Skeletal muscle cell (primary cell): ENCODE results near the gene ADGRF5.
A peak's percentile ranks its signal among the peaks of the same experiment; 100 is the strongest.

Experiments
- DNase-seq: peaks from one replicate; pipeline ENCODE4 v3.0.0-alpha.2; 2010; ENCODE audit warnings: low read depth
- H3K4me3 ChIP-seq: 2 replicates; pipeline ENCODE4 v1.5.1; 2011; ENCODE audit warnings: low read depth, mild to moderate bottlenecking, control low read depth, low read length, moderate library complexity

The ADGRF5 gene

DNA sequence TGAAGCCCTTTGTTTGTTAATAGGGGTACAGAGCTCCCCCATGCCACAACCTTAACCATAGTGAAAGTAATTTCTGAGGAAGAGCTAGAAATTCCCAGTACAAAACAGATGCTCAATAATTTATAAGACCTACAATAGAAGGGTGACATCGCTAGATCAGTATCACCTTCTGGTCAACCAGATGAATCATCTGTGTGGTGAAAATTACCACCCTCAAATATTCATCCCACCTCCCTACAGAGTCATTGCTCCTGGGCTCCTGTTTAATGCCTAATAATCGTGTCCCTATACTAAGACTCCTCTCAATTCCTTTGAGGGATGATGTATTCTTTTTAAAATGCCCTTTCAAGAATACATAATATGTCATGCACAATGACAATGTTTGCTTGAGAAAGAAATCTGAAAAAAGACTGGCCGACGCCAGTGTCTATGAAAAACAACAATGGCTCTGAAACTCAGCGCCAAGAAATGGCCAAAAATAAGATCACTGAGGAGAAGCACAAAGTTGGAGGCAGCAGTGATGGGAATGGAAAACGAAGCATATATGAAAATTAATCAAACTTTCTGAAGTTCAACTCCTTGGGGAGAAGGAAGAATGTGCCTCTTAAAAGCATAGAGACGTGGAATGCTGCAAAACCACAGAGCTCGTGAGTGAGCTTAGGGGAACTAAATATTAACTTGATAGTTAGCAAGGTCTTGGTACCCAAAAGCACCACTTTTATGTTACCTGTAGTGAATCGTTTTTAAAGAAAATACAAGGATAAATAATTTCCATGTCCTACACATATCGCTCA, 11.0 kb upstream of the ADGRF5 start:
- no peak for DNase-seq

DNA sequence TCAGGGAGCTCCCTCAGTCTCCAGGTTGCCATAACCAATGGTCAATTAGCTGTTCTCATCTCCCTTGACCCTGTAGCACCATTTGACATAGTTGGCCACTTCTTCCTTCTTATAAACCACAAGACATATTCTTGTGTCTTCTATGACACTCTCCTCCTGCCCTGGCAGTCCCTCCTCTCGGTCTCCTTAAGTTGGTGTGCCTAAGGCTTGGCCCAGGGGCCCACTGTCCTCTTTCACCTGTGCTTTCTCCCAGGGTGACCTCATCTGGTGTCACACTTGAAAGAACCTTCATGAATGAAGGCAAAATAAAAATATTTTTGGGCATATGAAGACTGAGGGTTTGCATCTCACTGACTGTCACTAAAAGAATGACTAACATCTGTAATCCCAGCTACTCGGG, 9.7 kb upstream of the ADGRF5 start:
- no peak overlapping the region for H3K4me3 ChIP-seq
- DNase-seq: no peak

More for the DNA sequence above, 11.0 kb upstream of the ADGRF5 start:
- H3K4me3 ChIP-seq: no peak overlapping the region

DNA sequence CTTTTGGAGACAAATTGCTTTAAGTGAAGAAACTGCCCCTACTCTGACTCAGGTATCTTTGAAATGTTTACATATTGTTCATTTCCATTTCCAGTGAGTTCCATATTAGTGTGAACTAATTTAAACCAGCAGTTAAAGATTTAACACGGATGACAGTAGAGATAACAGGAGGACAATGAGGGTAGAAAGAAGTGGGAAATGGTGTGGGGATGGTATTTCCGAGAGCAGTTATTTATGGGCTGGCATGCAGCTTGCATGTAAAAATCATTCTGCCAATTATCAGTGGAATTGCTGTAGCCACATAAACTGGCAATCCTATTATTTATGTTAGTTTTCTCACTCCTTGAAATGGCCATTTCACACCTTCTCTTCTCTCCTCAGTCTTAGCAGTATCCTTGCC, 8.6 kb upstream of the ADGRF5 start:
- DNase-seq: no peak
- no peak overlapping the region for H3K4me3 ChIP-seq

DNA sequence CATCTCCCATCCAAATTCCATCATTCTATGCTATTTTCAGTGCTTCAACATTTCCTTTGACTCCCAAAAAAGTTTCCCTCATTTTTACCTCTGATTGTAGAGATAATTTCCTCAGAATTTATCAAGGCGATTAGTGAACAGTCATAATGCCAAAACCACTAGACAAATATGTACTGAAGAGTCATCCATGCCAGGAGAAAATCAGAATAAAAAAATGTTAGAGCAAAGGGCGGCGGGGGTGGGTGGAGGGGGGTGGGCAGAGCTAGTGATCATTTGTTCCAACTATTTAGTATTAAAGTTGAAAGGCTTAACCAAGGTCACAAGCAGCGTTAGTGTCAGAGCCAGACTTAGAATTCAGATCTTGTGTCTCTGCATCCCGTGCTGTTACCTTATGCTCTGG, 5.3 kb upstream of the ADGRF5 start:
- no peak for DNase-seq
- H3K4me3 ChIP-seq: no peak overlapping the region

DNA sequence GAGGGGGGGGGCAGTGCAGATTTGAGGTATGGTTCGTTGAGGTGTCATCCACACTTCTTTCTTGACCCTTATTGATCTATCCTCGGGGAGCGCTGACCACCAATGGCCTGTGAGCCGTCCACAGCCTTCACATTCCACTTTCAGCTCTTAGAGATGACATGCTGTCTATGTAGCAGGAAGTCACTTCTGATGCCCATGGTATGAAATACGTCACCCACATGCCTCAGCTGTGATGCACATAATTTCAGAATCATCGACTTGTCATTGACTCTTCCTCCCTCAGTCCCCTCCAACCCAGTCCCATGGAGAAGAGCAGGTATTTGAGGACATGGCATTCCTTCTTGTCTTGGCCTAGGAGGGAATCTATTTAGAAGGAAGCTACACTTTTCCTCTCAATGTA, 4.7 kb upstream of the ADGRF5 start:
- no peak for DNase-seq
- no peak overlapping the region for H3K4me3 ChIP-seq

DNA sequence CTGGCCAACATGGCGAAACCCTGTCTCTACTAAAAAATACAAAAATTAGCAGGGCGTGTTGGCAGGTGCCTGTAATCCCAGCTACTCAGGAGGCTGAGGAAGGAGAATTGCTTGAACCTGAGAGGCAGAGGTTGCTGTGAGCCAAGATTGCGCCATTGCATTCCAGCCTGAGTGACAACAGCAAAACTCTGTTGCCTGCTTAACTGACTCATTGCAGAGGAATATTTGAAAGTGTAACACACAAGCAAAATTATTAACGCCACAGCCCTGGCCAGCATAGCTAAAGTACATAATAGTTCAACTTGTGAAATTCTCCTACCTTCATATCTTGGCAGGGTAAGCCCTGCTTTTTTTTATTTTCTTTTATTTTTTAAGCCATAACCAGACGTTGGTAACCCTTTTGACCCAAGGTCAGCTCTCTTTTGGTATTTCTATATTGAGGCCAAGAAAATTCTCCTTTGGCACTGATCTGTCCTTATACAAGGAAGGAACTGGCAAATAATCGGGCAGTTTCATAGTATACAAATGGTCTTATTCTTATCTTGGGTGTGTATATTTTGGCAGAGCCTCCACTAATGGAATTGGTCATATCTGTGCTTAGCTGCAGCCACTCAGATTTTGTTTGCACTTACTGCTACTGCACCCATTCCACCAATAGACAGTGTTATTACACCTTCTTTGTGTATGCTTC, 4.0 kb upstream of the ADGRF5 start:
- no peak overlapping the region for H3K4me3 ChIP-seq
- peak; percentile 14 for DNase-seq

DNA sequence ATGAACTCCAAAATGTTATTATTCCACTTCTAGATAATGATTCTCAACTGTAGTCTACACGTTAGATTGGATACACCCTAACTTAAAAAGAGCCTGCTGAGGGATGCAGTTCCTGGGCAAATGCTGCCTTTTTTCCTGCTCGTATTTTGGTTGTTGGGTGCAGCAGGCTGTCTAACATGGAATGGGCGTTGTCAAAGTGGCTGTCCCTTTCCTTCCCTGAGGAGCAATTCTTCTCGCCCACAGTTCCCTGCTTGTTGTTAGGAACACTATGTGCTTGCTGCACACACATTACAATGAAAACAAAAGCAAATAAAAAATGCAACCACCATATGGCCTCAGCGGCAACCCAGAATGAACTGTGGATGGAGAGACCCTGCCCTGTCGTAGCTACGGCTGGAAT, 1.7 kb upstream of the ADGRF5 start:
- H3K4me3 ChIP-seq: no peak overlapping the region
- no peak for DNase-seq

DNA sequence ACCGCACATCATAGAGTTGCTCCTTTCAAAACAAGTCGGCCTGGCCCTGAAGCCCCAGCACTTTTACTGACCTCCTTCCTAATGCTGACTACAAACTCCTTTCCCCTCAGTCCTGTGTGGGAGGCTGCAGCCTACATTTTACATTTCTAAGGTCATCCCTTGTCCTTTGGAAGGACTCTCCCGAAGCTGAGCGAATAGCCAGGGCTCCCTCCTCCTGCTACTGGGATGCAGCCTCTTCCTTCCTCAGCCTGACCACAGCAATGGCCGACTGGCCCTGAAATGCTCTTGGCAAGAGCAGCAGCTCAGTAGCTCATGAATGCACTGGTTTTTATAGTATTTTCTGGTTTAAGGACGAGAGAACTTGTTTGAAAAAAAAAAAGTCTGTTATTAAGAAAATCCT, 679 bp downstream of the ADGRF5 start:
- no peak for DNase-seq
- H3K4me3 ChIP-seq: no peak overlapping the region

DNA sequence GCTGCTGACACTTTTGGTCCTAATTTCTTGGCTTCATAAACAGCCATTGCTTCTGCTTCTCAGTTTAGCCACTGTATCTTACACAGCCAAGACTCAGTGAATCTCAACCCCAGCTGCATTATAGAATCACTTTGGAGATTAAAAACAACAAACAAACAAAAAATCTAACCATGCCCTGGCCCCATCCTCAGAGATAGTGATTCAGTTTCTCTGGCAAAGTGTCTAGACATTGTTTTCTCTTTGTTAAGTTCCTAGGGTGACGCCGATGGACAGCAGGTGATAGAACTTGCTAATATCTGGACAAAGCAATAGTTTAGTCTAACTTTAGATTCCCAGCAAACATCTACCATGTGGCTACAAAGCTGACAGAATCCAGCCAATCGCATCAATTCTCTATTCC, 2.9 kb downstream of the ADGRF5 start:
- no peak for DNase-seq
- no peak overlapping the region for H3K4me3 ChIP-seq

DNA sequence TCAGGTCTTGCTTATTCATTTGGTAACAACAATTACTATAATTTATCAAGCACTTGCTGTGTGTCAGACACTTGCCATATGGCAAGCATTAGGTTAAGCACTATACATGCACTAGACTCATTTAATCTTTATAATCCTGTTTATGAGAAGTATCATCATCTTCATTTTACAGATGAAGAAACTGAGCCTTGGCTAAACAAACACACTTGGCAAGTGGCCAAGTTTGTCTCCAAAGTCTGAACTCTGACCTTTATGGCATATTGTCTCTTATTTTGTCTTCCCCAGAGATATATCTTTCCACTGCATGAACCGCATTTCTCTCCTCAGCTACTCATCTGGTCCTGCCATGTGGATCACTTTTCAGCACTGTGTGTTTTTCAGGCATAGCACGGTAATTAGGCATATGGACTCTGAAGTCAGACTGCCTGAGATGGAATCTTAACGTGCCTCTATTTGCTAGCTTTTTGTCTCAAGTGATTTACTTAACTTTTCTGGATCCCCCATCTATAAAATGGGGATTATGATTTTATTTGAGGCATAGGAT, 4.7 kb downstream of the ADGRF5 start:
- H3K4me3 ChIP-seq: no peak overlapping the region
- DNase-seq: no peak

DNA sequence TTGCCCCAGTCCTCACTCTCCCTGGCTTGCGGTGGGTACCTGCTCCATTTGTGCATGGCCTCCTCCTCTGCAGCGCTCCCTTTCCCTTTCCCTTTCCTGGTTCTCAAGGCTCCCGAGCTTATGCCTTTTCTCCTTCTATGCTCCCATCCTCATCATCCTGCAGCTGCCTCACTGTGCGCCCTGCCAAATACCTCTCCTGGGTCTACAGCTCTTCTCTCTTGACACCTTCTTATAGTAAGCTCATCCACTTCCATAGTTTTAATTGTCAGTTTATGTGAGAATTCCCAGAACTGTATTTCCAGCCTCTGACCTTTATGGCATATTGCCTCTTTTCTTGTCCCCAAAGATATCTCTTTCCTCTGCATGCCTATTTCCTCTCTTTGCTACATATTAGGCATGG, 5.9 kb downstream of the ADGRF5 start:
- H3K4me3 ChIP-seq: no peak overlapping the region
- DNase-seq: no peak

DNA sequence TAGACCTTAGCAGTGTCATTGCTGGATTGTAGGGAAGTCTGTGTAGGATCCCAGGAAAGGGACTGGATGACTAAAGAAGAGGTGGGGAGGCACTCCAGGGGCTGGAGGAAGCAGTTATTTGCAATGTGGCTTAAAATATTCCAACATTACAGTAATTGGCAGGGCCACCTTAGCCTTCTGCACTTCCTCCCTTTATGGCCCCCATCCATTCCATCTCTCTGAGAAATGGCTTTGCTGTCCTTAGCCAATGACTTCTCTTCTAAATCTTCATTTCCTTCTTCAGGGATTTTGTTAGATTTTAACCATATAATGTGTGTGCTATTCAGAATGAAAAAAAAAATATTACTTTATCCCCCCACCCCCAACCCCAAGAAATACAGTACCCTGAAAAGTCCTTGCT, 6.4 kb downstream of the ADGRF5 start:
- DNase-seq: no peak
- no peak overlapping the region for H3K4me3 ChIP-seq

DNA sequence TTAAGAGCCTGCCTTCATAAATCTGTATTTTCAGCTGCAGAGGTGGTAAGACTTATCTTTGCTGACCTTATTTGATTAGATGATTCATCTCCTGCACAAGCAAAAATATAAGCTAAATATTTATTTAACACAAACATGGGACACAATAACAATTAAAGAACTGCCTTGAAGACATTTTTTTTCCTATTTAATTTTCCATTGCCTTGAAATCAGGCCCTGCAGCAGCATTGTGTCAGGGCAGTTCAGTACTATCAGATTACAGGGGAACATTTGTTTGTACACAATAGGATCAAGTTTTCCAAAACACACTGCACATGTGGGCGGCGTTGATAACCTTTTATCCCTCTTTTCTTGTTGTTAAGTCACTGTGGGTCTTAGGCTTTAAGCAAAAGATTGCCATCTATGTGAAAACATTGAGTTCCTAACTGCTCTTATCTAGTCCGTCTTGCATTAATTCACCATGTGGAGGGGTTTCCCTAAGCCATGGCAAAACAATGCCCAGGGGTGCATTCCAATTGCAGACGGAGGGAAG, 7.4 kb downstream of the ADGRF5 start:
- no peak for DNase-seq
- no peak overlapping the region for H3K4me3 ChIP-seq

DNA sequence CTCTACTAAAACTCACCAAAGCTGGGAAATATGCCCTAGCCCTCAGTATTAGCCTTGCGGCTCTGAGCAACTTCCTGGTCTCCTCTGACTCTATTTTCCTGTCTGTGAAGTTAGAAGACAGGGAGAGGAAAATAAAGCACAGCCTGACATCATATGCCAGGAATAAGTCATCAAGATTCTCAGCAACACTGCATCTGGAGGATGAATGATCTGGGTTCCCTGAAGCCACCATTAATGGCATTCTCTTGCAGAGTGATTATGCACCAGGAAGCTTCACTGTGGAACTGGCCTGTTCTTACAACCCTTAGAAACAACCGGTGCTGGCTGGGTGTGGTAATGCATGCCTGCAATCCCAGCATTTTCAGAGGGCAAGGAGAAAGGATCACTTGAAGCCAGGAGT, 12.4 kb downstream of the ADGRF5 start:
- no peak overlapping the region for H3K4me3 ChIP-seq

DNA sequence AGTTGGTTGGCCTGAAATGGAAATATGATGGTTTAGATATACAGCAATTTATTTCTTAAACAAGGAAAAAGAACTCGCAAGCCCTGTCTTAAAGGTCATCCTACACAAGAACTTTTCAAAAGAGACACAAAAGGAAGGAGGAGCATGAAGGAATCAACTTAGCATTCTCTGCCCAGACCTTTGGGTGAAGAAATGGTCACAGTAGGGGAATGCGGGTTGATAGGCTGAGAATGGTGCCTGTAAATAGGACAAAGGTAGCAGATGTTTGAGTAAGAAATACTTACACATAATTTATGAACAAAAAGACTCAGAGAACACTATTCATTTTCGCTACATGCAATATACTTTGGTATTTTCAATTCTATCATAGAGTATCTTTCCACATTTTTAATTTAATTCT, 15.0 kb downstream of the ADGRF5 start:
- H3K4me3 ChIP-seq: no peak overlapping the region
- no peak for DNase-seq

More for the DNA sequence above, 12.4 kb downstream of the ADGRF5 start:
- no peak for DNase-seq

DNA sequence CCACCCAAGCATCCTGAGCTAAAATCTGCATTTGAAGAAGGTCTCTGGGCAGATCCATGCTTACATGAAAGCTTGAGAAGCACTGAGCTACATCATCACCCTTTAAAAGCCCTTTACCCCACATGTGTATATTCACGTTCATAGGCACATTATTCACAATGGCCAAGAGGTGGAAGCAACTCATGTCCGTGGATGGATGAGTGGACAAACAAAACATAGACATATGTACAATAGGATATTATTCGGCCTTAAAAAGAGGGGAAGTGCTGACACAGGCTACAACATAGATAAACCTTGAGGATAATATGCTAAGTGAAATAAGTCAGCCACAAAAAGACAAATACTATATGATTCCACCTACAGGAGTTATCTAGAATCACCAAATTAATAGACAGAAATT, 17.6 kb downstream of the ADGRF5 start:
- DNase-seq: no peak
- H3K4me3 ChIP-seq: no peak overlapping the region

DNA sequence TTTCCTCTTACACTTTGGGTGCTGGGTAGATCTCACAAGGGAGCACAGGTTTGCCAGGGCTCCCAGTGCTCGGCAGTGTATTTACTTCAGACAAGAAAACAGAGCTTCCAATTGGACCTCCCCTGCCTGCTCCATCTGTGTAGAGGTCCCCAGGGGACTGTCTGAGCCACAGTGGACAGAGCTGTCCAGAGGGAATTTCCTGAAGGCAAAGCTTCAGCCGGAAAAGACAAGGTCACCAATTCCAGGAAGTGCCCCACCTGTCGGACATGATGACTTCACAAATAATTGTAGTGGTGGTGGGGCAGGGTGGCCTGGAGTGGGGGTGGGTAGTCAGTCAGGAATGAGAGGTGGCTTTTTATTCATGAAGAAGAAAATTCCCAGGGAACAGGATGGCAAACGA, 18.6 kb downstream of the ADGRF5 start:
- no peak overlapping the region for H3K4me3 ChIP-seq
- DNase-seq: no peak

DNA sequence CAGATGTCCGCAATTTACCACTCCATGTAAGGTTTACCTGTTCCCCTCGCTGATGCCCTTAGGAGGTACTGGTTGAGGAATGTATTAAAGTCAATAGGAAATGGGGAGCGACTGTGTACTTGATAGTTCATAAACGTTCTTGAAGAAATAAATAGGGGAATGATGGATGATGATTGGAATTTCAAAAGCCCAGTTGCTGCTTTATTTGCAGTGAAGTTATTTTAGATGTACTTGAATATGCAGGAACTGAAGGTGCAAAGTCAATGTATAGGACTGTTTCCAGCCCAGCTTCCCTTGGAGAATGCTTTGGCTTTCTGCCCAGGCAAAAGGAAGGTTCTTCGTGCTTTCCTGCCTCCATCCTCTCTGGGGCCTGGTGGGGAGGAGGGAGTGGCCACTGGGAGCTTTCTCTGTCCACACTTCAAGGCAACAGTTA, 19.8 kb downstream of the ADGRF5 start:
- DNase-seq: no peak
- no peak overlapping the region for H3K4me3 ChIP-seq

DNA sequence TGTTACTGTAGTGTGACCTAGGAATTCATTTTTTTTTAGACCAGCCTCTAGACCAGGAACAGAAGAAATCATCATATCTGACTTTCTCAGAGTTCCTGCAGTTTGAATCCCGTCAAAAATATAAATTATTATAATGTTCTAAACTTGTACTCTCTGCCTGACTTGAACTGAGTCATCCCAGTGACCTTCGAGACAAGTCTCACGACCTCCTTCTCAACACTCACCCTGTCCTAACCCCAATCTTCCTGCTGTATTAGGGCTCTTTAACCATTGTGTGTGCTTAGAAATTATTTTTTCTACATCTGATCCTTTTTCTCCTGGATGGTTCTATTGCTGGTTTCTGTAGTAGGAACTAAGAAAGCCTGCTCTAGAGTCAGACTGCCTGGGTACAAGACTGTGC, 21.5 kb downstream of the ADGRF5 start:
- no peak overlapping the region for H3K4me3 ChIP-seq
- DNase-seq: no peak

DNA sequence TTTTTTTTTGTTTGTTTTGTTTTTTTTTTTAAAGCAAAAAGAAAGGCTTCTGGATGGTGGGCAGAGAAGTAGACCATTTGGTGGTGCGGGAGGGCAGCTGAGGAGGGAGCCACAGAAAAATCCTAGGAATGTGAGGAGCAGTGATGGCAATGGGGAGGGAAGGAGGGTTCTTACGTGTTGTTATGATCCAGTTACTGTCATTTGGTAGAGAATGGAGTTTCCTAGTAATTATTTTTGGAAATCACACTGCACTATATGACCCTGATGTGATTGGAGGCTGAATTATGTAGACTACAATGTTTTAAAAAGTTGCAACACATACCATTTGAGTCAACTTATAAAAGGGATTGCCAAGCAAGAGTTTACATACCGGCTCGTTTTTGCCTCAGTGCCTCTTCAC, 22.1 kb downstream of the ADGRF5 start:
- no peak overlapping the region for H3K4me3 ChIP-seq
- DNase-seq: no peak

DNA sequence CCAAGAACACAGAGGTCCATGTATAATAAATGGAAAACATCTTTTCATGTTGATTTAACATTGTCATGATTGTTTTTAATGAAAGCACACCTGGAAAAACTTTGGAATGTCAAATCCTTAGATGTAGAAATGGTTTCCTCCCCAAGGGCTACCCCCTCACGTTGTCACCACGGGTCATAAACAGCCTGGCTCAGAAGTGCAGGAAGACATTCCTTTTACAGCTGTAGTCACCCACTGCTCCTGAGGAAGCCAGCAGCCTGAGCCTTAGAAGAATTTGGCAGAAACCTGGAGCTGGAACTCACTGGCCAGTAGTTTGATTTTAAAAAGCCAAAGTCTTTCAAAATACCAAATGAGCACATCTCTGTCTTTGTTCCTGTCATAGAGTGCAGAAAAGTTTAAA, 23.7 kb downstream of the ADGRF5 start:
- DNase-seq: no peak
- H3K4me3 ChIP-seq: no peak overlapping the region
